NCI-H2029 (cell line): Measurements from ENCODE around the gene TFAP2B.

Experiments
- DNase-seq: peaks from one replicate; lab custom pipeline; 2025; lab: John Stamatoyannopoulos, UW

The TFAP2B gene

GRCh38 chr6:50848989-50849795 is 30.5 kb downstream of the TFAP2B start:
- DNase-seq = no peak

GRCh38 chr6:50849796-50850180 is 31.1 kb downstream of the TFAP2B start:
- no peak for DNase-seq

- DNase-seq = no peak
Observed at GRCh38 chr6:50850223-50851048, 31.8 kb downstream of the TFAP2B start.

- no peak for DNase-seq
Observed at GRCh38 chr6:50851049-50851845, 32.6 kb downstream of the TFAP2B start.

DNA sequence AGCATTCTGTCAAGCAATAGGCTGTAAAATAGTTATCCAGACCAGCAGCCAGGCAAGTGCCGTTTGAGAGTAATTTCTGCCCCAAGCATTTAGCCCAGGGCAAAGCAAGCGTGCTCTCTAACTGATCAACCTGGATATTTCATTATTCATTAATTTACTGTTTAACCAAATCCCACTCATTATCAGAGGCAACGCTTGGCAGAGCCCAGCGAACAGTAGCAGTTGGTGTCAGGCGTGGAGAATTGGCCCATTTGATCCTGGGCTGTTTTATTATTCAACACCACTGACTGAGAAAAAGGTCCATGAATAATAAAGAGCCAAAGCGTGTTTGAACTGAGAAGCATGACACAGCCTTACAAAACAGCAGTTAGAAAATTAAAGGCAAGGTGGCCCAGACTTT is 35.3 kb downstream of the TFAP2B start:
- no peak for DNase-seq

GRCh38 chr6:50861692-50862091 is 43.0 kb downstream of the TFAP2B start:
- no peak for DNase-seq

DNA sequence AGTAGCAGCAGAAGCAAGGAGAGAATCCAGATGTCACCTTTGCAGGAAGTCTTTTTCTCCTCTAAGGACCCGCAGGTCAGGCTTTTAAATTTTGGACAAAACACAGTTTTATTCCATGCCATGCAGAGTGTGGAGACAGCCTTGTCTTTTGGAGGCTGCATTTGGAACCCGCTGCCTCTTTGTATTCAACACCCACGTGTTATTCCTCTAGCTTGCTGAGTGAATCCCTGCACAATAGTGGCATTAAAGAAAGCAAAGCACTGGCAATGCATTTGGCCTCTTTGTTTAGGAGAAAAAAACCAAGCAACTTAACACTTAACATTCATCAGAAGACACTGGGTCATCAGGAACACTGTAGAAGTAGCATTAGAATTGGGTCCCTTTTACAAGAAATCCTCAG is 43.5 kb downstream of the TFAP2B start:
- no peak for DNase-seq

DNA sequence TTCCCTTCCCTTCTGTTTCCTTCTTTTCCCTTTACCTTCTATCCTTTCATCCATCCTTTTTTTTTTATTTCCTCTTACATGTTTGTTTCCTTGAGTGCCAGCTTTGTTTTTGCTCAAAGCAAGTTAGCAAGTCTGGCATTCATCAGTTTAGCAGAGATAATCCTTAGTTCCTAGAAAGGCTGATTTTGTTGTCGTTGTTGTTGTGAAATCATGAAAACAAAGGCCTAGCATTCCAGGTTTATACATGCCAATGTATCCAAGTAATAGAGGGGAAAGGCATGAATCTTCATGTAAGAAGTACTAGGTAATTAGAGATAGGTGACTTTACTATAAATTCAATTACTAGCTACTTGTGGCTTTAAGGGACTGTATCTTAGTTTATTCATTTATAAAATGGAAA is 45.9 kb downstream of the TFAP2B start:
- DNase-seq = no peak

- no peak for DNase-seq
Observed at GRCh38 chr6:50868466-50868865, 49.8 kb downstream of the TFAP2B start.

- no peak for DNase-seq
Observed at GRCh38 chr6:50873167-50873566, 54.5 kb downstream of the TFAP2B start.

- no peak for DNase-seq
Observed at GRCh38 chr6:50884364-50884763, 65.7 kb downstream of the TFAP2B start.

DNA sequence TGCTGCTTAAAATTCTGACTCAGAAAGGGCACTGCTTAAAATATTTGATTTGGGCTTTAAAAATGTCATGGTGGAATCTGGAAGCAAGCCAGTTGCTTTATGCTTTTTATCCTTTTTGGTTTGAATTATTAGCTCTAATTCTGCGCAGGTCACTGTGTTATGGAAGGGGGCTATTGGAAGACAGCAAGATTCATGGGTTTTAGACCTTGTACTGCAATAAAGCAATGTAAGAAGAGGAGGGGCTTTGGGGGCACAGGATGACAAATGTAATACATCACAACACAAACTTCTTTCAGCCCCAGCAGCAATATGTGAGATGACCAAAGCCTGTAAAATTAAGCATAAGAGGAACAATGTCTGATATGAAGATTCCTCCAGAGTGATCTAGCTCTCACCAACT is 68.4 kb downstream of the TFAP2B start:
- DNase-seq = no peak

DNA sequence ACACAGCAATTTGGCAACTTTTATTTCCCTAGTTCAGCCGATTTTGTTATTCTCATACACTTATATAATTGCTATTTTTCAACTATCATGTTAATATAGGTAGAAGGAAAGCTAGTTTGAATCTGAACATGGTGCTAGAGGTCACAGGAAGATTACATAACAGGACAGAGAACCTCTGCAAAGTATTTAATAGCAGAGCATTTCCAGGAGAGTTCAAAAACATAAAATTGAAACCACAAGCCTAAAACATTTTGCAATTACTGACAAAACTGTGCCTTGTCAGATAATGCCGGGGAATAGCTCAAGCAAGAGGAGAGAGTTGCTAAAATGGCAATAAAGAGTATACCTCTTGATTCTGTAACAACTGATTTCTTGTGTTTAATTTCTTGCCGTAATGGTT is 70.8 kb downstream of the TFAP2B start:
- DNase-seq = no peak

GRCh38 chr6:50889935-50890334 is 71.3 kb downstream of the TFAP2B start:
- DNase-seq = no peak

DNA sequence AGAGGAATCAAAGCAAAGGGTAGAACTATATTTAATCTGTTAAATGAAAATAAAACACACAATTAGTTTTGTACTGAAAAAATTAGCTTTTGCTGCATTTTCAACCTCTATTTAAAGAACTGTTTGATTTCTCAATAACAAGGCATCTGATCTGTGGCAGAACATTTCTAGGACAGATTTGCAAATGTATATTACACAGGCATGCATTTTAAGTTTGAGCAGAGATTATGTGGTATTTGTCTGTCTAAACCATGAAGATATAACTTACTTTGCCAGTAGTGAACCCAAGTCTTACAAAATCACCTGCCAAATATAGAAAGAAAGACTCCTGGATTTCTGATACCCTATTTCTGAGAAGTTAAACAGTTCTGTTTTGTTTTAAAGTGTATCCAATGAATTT is 71.9 kb downstream of the TFAP2B start:
- no peak for DNase-seq

DNA sequence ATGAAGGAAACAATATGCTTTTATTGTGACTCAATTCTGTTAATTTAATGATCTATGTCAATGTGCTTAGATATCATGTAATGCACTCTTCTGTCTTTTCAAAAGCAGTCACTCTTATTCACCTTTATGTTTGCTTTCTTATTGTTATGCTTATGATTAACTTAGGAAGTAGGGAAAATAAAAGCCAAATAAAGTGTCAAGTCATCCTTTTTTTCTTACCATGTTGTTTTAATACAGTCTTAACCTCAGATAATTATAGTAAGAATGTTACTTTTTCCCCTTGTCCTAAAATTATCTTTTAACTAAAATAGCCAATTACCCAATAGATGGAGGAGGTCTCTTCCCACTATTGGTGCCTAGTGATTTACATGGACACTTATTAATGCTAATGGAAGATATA is 72.6 kb downstream of the TFAP2B start:
- no peak for DNase-seq
